Activated naive CD8-positive, alpha-beta T cell treated with anti-CD3 and anti-CD28 coated beads, Interleukin-2, amount 10 ng/mL, durations not matched to agents 7 days and 5 days (primary cell): ENCODE results near the gene DOCK10. TPM values are rescaled to one million over a fixed set of nuclear protein-coding genes. Genes with fewer than 3 reads are reported as not detected.

Experiments
- ATAC-seq: fragments of 150-1000 bp; cut with Tn5 transposase; one replicate; pipeline ENCODE4 v1.10.0; 2021; ENCODE audit warnings: low read depth, moderate library complexity
- POLR2A ChIA-PET: fragments of 350-600 bp; sonication (Branson Sonifier 250); formaldehyde crosslinking; loops from one replicate; lab custom pipeline; 2021; ENCODE audit warnings: antibody characterized with exemption; lab: Charles Lee
- DNase-seq: peaks from one replicate; pipeline ENCODE4 v3.0.0; 2021
- H3K27ac Mint-ChIP-seq: one replicate; pipeline ENCODE4 v1.8.0; 2022; ENCODE audit warnings: mild to moderate bottlenecking, mixed read lengths
- H3K27me3 Mint-ChIP-seq: one replicate; pipeline ENCODE4 v1.8.0; 2022; ENCODE audit warnings: mild to moderate bottlenecking, moderate library complexity, mixed read lengths
- H3K36me3 Mint-ChIP-seq: one replicate; pipeline ENCODE4 v1.8.0; 2021; ENCODE audit warnings: mild to moderate bottlenecking, mixed read lengths
- H3K4me1 Mint-ChIP-seq: one replicate; pipeline ENCODE4 v1.8.0; 2021; ENCODE audit warnings: mixed read lengths
- H3K4me3 Mint-ChIP-seq: one replicate; pipeline ENCODE4 v1.8.0; 2022; ENCODE audit warnings: mild to moderate bottlenecking, moderate library complexity, mixed read lengths
- H3K9me3 Mint-ChIP-seq: one replicate; pipeline ENCODE4 v1.8.0; 2021; ENCODE audit warnings: mixed read lengths
- total RNA-seq, 2 experiments: library from RNA; stranded (reverse); gene quantifications; one replicate each; pipeline ENCODE4 v1.2.3, GENCODE V29; 2021

Gene DOCK10
- total RNA-seq, 2 experiments from 2014 or later, result 259 to 273 TPM

DNA sequence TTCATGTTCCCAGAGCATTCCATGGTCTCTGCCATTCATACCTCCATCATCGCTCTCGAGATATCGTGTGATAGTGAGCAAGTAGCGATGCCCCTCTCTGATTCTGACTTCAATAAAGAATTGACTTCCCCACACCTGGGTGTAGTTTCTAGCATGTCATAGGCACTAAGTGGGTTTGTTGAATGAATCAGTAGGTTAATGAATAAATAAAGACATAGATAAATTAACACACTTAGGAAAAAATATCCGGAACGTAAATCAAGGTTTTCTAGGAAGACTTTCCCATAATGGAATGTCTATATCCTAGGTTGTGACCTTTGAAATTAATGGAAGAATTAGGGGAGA is 159.1 kb downstream of the DOCK10 start:
- Mint-ChIP-seq H3K27ac (no peak overlapping the region), H3K36me3 (peaks cover 74% of the 10 kb centered on the region), H3K4me1 (peaks cover 22% of the 10 kb centered on the region), H3K4me3 (no peak overlapping the region), H3K27me3 (no peaks in the 10 kb centered on the region), H3K9me3 (no peaks in the 10 kb centered on the region)
- POLR2A ChIA-PET, result no interaction called here
- no peak for ATAC-seq
- DNase-seq, result no peak

DNA sequence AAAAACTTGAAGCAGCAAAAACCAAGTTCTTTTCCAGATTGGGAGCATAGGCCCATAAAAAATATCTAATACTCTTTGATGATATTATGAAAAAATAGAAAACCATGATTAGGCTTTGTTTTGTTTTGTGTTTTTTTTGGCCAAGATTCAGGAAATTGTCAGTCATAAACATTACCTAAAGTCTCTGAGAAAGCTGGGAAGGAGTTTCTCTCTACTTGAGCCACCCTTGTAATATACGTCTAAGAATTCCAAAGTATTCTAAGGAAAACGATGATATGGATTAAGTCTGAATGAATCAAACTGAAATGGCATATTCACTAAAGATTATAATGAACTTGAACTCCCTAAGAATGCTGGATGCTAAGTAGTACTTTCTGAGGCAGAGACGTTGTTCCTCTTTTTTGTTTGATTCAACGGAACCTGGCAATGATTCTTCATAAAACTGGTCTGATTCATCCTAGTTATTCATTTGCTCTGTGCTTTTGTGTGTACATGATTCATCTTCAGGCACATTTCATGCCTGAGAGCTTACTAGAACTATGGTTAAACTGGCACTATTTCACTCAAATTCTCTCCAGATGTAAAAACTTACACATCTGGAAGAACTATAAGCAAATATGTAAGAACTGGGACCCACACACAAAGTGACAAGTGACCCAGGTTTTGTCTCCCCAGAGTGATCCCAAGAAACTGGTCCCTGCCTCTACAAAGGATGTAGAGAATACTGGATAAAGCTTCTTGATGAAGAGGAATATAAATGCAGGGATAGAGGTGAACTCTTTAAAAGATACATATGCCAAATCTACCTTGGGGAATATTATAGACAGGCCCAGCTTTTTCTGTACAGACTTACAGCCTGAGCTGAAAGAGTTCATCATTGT is 159.7 kb downstream of the DOCK10 start:
- peaks cover 75% of the 10 kb centered on the region for H3K36me3 Mint-ChIP-seq
- H3K27ac Mint-ChIP-seq, result no peak overlapping the region
- H3K4me3 Mint-ChIP-seq, result no peak overlapping the region
- DNase-seq, result no peak
- POLR2A ChIA-PET, result no interaction called here
- no peaks in the 10 kb centered on the region for H3K9me3 Mint-ChIP-seq
- H3K27me3 Mint-ChIP-seq, result no peaks in the 10 kb centered on the region
- H3K4me1 Mint-ChIP-seq, result peaks cover 19% of the 10 kb centered on the region
- ATAC-seq, result no peak

DNA sequence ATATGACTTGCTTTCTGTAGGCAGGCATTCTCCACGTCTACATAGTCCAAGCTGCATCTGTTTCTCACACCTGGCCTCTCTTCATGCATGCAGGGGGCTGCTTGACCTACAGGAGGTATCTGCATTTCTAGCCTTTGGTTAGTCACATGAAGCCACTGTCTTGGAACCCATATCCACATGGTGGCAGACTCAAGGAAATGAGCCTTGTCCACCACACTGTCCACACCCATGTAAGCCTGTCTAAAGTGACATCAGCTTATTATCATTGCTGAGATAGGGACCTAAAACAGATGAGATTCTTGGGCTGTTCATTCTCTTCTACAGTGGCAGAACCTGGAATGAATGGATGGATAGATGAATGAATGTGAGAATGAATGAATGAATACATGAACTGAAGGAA is 160.4 kb downstream of the DOCK10 start:
- POLR2A ChIA-PET, result no interaction called here
- peak overlapping the region; percentile 66 for H3K27ac Mint-ChIP-seq
- DNase-seq, result no peak
- no peak for ATAC-seq
- H3K36me3 Mint-ChIP-seq, result peaks cover 79% of the 10 kb centered on the region
- no peaks in the 10 kb centered on the region for H3K27me3 Mint-ChIP-seq
- H3K4me3 Mint-ChIP-seq, result no peak overlapping the region
- H3K9me3 Mint-ChIP-seq, result no peaks in the 10 kb centered on the region
- H3K4me1 Mint-ChIP-seq, result peaks cover 25% of the 10 kb centered on the region

DNA sequence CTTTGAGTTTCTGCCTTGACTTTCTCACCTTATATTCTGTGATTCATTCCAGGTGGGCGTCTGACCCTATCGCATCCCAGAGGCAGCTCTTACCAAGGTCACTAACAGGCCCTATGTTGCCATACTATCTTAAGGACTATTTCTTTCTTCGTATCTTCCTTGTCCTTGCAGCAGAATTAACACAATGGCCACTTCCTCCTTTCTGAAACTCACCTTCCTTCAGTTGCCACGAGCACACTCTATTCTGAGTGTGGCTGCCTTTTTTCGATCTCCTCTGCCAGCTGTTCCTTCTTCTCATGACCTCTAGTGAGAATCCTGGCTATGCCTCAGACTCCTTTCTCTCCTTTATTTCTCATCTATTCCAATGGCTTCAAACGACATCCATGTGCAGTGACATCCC is 165.7 kb downstream of the DOCK10 start:
- ATAC-seq (no peak), DNase-seq (no peak)
- Mint-ChIP-seq H3K27ac (peak overlapping the region; percentile 2), H3K4me1 (peaks cover 17% of the 10 kb centered on the region), H3K27me3 (no peaks in the 10 kb centered on the region), H3K9me3 (peaks cover 1% of the 10 kb centered on the region), H3K36me3 (peaks cover 78% of the 10 kb centered on the region), H3K4me3 (no peak overlapping the region)
- POLR2A ChIA-PET, result no interaction called here

DNA sequence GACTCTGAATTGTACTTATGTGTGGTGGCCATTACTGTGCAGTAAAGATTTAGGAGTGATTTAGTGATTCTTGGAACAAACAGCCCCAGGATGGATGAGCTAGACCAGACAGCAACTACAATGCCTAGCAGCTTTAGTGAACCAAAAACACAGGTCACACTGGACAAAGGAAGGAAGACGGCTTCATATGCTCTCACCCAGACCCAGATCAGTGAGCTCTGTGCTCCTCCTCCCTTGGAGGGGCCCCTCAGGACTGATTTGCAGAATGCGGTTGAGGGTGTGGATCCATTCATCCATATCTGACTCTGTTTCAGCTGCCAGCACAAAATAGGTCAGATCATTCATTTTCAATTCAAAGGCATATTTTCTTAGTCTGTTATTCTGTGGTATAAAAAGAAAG is 166.4 kb downstream of the DOCK10 start:
- Mint-ChIP-seq H3K27me3 (no peaks in the 10 kb centered on the region), H3K4me1 (peaks cover 14% of the 10 kb centered on the region), H3K4me3 (no peak overlapping the region), H3K27ac (no peak overlapping the region), H3K9me3 (peaks cover 6% of the 10 kb centered on the region), H3K36me3 (peaks cover 80% of the 10 kb centered on the region)
- DNase-seq, result no peak
- ATAC-seq, result no peak
- POLR2A ChIA-PET, result no interaction called here

DNA sequence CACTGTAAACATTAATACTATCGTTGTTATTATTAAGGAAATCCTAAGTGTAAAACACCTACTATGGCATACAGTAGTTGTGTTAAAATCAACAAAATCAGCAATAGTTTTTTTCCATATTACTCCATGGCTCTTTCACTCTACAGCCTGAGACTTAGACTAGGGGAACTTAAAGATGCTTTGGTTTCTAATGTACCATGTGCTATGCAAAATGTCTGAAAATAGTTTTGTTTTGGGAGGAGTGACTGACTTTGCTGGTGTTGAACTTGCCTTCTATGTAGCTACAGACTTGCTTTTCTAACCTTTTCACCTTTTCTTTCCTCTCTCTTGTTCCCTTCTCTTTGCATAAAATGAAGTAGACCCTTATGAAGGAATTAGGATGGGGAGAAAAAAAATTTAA is 167.1 kb downstream of the DOCK10 start:
- peaks cover 6% of the 10 kb centered on the region for H3K9me3 Mint-ChIP-seq
- ATAC-seq, result no peak
- peaks cover 17% of the 10 kb centered on the region for H3K4me1 Mint-ChIP-seq
- no peak overlapping the region for H3K4me3 Mint-ChIP-seq
- peaks cover 82% of the 10 kb centered on the region for H3K36me3 Mint-ChIP-seq
- DNase-seq, result no peak
- POLR2A ChIA-PET, result no interaction called here
- no peaks in the 10 kb centered on the region for H3K27me3 Mint-ChIP-seq
- peak overlapping the region; percentile 30 for H3K27ac Mint-ChIP-seq

DNA sequence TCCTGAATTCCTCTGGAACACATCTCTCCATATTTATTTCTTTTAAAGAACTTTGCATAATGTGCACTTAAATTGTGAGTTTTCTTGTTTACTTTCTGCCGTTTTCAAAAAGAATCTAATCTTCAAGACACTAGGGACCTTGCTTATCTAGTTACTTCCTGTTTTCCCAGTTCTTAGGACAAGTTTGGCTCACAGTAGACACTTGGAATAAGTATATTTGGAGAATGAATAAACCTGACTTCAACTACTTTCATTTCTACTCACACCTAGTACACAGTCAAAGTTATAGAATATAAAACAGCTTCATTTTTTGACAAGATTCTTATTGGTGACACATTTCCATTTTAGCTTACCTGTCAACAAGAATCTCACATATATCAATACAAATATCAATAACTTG is 170.5 kb downstream of the DOCK10 start:
- POLR2A ChIA-PET, result no interaction called here

DNA sequence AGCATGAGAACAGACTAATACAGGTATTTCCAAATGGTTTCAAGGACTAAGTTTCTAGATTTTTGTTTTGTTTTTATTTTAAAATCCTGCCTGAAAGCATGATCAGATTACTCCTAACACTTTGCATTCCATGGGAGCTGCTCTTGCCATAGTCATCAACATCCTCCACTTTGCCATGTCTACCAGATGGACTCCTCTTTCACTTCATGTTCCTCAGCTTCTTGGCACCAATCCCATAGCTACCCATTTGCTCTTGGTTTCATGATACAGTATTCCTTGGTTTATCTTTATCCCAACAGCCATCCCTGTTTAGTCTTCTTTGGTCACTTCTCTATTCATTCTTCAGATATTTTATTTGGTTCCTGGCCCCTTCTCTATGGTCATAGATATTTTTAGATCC is 171.9 kb downstream of the DOCK10 start:
- H3K36me3 Mint-ChIP-seq, result peaks cover 84% of the 10 kb centered on the region
- peaks cover 6% of the 10 kb centered on the region for H3K9me3 Mint-ChIP-seq
- H3K4me3 Mint-ChIP-seq, result no peak overlapping the region
- no peaks in the 10 kb centered on the region for H3K27me3 Mint-ChIP-seq
- DNase-seq (no peak), ATAC-seq (no peak)
- peaks cover 12% of the 10 kb centered on the region for H3K4me1 Mint-ChIP-seq
- POLR2A ChIA-PET, result no interaction called here
- H3K27ac Mint-ChIP-seq, result no peak overlapping the region

More for the DNA sequence above, 170.5 kb downstream of the DOCK10 start:
- Mint-ChIP-seq H3K27ac (no peak overlapping the region), H3K27me3 (no peaks in the 10 kb centered on the region), H3K9me3 (peaks cover 6% of the 10 kb centered on the region), H3K4me1 (peaks cover 15% of the 10 kb centered on the region), H3K4me3 (no peak overlapping the region), H3K36me3 (peaks cover 82% of the 10 kb centered on the region)
- no peak for DNase-seq
- ATAC-seq, result no peak

DNA sequence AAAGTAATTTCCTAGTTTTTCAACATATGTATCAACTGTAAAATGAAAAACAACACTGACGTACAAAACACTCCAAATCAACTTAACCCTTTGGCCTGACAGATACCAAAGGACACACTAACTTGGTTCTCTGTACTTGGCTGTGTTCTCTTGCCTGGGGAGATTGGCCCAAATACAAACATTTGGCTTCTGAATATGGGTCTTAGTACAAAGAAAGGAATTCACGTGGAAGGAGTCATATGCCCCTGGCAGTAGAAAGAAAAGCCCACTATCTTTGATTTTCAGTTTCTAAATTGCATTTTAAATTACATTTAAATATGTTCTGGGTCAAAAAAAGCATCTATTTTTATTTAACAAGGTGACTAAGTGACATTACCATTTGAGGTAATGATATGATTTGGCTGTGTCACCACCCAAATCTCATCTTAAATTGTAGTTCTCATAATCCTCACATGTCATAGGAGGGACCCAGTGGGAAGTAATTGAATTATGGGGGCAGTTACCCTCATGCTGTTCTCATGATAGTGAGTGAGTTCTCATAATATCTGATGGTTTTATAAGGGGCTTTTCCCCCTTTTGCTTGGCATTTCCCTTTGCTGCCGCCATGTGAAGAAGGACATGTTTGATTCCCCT is 172.6 kb downstream of the DOCK10 start:
- no peak overlapping the region for H3K27ac Mint-ChIP-seq
- POLR2A ChIA-PET, result no interaction called here
- DNase-seq (no peak), ATAC-seq (no peak)
- no peak overlapping the region for H3K4me3 Mint-ChIP-seq
- H3K27me3 Mint-ChIP-seq, result no peaks in the 10 kb centered on the region
- H3K9me3 Mint-ChIP-seq, result peaks cover 6% of the 10 kb centered on the region
- peaks cover 84% of the 10 kb centered on the region for H3K36me3 Mint-ChIP-seq
- H3K4me1 Mint-ChIP-seq, result peaks cover 12% of the 10 kb centered on the region

DNA sequence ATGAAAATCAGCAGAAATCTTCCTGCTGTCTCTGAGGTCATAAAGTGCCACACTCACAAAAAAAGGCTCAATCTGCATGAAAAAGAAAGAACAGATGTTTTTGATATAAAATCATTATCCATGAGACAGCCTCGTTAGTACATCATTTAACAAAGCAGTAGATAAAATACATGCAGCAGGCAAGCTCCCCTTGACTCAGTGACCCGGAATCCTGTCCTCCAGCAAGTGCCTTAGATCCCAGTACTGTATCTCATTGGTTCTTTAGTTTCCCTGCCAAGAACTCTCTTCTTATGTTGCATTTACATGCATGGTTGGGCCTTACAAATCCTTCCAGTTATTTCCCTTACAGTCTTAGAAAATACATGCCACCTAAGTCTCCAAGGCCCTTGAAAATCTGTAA is 177.3 kb downstream of the DOCK10 start:
- Mint-ChIP-seq H3K4me1 (peaks cover 7% of the 10 kb centered on the region), H3K36me3 (peaks cover 48% of the 10 kb centered on the region), H3K4me3 (no peak overlapping the region), H3K27ac (no peak overlapping the region), H3K27me3 (no peaks in the 10 kb centered on the region), H3K9me3 (no peaks in the 10 kb centered on the region)
- DNase-seq (no peak), ATAC-seq (no peak)
- POLR2A ChIA-PET, result interaction anchor here (0.7 kb wide), 1 partner anchor 143 kb away, joined by 3 read pairs; no protein-coding TSS in a partner anchor

DNA sequence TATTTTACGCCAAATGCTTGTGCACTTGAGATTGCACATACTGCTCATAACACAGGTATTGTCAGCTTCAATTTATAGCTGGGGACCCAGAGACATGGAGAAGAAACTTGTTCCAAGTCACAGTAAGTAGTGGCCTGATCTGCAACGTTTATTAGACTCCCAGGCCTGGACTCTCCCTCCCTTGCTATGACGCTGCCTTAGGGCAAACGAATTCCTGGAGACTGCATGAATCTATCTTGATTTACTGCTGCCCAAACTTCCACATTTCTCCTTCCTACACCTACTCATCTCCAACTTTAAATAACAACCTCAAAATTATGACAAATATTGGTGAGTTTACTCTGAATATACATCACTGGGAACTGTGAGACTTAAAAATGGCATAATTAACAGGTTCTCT is 181.0 kb downstream of the DOCK10 start:
- H3K4me3 Mint-ChIP-seq, result no peak overlapping the region
- H3K27ac Mint-ChIP-seq, result peak overlapping the region; percentile 25
- peaks cover 2% of the 10 kb centered on the region for H3K4me1 Mint-ChIP-seq
- peaks cover 37% of the 10 kb centered on the region for H3K36me3 Mint-ChIP-seq
- H3K9me3 Mint-ChIP-seq, result no peaks in the 10 kb centered on the region
- no peaks in the 10 kb centered on the region for H3K27me3 Mint-ChIP-seq
- DNase-seq (no peak), ATAC-seq (no peak)
- POLR2A ChIA-PET, result no interaction called here

DNA sequence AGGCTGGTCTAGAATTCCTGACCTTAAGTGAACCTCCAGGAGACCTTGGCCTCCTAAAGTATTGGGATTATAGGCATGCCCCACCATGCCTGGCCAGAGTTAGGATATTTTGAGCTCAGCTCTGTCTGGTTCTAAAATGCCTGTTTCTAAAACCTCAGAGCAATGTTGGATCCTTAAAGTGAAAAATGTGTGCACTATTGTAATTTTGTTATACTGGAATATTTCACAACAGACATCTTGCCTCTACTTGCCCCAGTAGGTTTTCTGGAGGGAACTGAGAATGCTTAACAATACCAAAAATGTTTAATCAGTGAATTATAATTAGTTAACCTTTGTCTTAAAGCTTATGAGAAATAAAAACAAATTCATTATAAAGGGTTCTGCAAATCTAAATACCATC is 181.5 kb downstream of the DOCK10 start:
- Mint-ChIP-seq H3K9me3 (no peaks in the 10 kb centered on the region), H3K36me3 (peaks cover 32% of the 10 kb centered on the region), H3K4me1 (peaks cover 2% of the 10 kb centered on the region), H3K27ac (peak overlapping the region; percentile 25), H3K27me3 (no peaks in the 10 kb centered on the region), H3K4me3 (no peak overlapping the region)
- DNase-seq, result no peak
- POLR2A ChIA-PET, result interaction anchor here (0.6 to 1.1 kb wide), 2 partner anchors 16 to 138 kb away, joined by 3 read pairs; no protein-coding TSS in a partner anchor
- no peak for ATAC-seq

DNA sequence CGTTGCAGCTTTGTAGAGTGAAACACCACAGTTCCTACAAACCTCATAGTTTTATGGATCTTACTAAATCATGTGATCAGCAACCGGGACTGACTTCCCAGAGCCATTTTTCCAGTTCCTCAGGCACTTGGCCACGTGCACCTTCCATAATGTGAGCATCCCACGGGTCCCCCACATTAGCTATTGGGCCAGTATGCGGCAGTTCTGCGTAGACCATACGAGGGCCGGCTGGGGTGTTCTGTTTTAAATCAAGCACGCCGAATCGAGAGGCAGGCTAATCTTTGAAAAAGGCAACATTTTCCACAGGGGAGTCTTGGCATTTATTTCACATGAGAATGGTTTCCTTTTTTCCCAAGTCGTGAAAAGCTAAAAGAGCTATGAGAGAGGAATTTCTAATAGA is 190.5 kb downstream of the DOCK10 start:
- DNase-seq (no peak), ATAC-seq (no peak)
- Mint-ChIP-seq H3K4me3 (no peak overlapping the region), H3K36me3 (peaks cover 43% of the 10 kb centered on the region), H3K4me1 (no peaks in the 10 kb centered on the region), H3K9me3 (no peaks in the 10 kb centered on the region), H3K27ac (no peak overlapping the region), H3K27me3 (no peaks in the 10 kb centered on the region)
- POLR2A ChIA-PET, result no interaction called here

DNA sequence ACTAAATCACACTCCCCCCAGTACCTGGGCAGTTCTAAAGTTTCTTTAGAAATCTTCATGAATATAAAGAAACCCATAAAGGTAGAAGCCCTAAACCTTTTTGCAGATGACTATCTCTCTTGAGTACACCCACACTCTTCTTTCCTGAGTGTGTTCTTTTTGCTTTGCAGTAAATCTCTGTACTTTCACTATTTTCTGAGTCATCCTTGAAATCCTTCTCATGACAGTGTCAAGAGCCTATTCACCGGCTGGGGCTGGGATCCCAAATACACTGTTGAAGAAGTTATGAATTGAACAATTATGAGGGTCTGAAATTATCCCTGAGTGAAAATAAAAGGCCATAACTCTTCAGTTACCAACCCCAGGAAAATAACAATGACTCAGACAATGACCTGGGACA is 192.2 kb downstream of the DOCK10 start:
- DNase-seq (no peak), ATAC-seq (no peak)
- H3K4me1 Mint-ChIP-seq, result no peaks in the 10 kb centered on the region
- H3K27me3 Mint-ChIP-seq, result no peaks in the 10 kb centered on the region
- no peak overlapping the region for H3K27ac Mint-ChIP-seq
- H3K4me3 Mint-ChIP-seq, result no peak overlapping the region
- H3K9me3 Mint-ChIP-seq, result no peaks in the 10 kb centered on the region
- POLR2A ChIA-PET, result no interaction called here
- peaks cover 46% of the 10 kb centered on the region for H3K36me3 Mint-ChIP-seq
